ENCODE results near the gene C13orf46.

The C13orf46 gene

DNA sequence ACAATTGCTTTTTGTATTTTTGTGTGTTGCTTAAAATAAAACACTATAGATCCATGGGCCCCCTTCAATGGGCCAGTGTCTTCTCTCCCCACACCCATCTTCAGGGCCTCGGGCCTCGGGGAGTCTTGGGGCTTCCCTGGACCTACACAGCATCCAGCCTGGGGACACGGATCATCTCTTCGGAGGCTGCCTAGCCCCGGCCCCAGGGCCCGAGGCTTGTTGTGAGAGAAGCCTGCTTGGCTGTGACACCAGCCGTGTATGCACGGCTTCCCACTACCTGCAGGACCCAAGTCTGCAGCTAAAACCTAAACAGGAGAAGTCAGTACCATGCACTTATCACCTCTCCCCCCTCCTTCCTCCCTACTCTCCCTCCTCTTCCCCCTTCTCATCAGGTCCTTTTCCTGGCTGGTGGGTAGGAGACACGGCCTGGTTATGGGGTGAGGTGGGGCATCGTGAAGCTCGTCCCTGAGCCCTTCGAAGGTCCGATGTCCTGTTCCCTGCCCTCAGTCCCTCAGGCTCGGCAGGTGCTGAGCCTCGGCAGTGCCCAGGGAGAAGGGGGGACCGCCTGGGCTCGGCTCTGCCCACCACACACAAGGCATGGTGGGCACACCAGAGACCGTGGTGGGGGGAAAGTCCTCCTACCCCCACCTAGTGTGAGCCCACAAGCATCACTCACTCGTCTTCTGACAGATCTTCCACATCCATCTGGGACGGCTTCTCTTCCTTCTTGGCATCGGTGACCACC lies 9.5 kb downstream of the C13orf46 start:
- H3K27ac ChIP-seq (ENCODE audit: low read depth in 2 of 2, low read length in 2 of 2) = no peak overlapping the region
- H3K4me3 ChIP-seq (ENCODE audit: low read length in 2 of 2) = no peak overlapping the region
- peaks cover 0 to under 1% of the 10 kb centered on the region in 2 donors for H3K4me1 ChIP-seq (ENCODE audit: control insufficient read depth in 2 of 2, insufficient read depth in 2 of 2, low read length in 2 of 2)
- no peaks in the 10 kb centered on the region for H3K27me3 ChIP-seq (ENCODE audit: control insufficient read depth in 2 of 2, insufficient read depth in 2 of 2, low read length in 2 of 2)
- H3K36me3 ChIP-seq (ENCODE audit: control insufficient read depth in 2 of 2, insufficient read depth in 2 of 2, low read length in 2 of 2) = no peaks in the 10 kb centered on the region
- H3K9me3 ChIP-seq (ENCODE audit: control insufficient read depth in 2 of 2, low read length in 2 of 2) = no peaks in the 10 kb centered on the region
- H3K9ac ChIP-seq (ENCODE audit: low read depth in 1 of 2, low read length in 2 of 2) = no peak overlapping the region

- Histone ChIP-seq H3K4me1 (ENCODE audit: control insufficient read depth in 2 of 2, insufficient read depth in 2 of 2, low read length in 2 of 2) (no peaks in the 10 kb centered on the region), H3K27me3 (ENCODE audit: control insufficient read depth in 2 of 2, insufficient read depth in 2 of 2, low read length in 2 of 2) (no peaks in the 10 kb centered on the region), H3K9ac (ENCODE audit: low read depth in 1 of 2, low read length in 2 of 2) (no peak overlapping the region), H3K27ac (ENCODE audit: low read depth in 2 of 2, low read length in 2 of 2) (no peak overlapping the region), H3K36me3 (ENCODE audit: control insufficient read depth in 2 of 2, insufficient read depth in 2 of 2, low read length in 2 of 2) (no peaks in the 10 kb centered on the region), H3K4me3 (ENCODE audit: low read length in 2 of 2) (no peak overlapping the region), H3K9me3 (ENCODE audit: control insufficient read depth in 2 of 2, low read length in 2 of 2) (no peaks in the 10 kb centered on the region)
These were observed 10.5 kb downstream of the C13orf46 start for GRCh38 chr13:113963376-113963775.

DNA sequence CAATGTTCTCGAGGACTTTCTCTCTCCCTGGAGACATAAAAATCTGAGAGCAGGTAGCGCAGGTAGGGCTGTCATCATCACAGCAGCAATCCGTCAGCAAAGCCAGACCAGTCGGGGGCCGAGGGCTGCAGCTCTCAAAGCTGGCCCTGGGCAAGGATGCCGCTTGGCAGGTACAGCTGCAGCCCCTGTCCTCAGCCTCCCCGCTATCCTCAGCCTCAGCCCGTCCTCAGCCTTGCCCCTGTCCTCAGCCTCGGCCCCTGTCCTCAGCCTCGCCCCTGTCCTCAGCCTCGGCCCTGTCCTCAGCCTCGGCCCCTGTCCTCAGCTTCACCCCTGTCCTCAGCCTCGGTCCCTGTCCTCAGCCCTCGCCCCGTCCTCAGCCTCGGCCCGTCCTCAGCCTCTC lies 10.9 kb downstream of the C13orf46 start:
- H3K4me1 ChIP-seq (ENCODE audit: control insufficient read depth in 2 of 2, insufficient read depth in 2 of 2, low read length in 2 of 2) = no peaks in the 10 kb centered on the region
- H3K4me3 ChIP-seq (ENCODE audit: low read length in 2 of 2) = no peak overlapping the region
- H3K9me3 ChIP-seq (ENCODE audit: control insufficient read depth in 2 of 2, low read length in 2 of 2) = no peaks in the 10 kb centered on the region

DNA sequence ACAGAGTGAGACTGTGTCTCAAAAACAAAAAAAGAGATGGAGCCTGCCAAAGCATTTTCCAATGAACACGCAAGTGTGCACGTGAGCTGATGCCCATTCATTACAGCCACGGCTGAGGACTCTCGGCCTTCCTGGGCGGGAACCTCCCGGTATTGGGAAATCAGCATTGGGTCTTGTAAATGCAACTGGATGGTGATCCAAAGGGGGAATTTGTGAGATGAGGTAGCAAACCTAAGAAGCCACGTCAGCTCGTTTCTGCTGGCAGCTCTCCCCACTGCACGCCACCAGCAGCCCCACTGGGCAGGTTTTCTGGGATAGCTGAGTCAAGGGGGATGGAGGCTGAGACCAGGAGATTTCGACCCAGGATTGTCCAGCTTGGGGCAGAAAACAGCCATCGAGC lies 11.5 kb downstream of the C13orf46 start:
- Histone ChIP-seq H3K27ac (ENCODE audit: low read depth in 2 of 2, low read length in 2 of 2) (no peak overlapping the region), H3K27me3 (ENCODE audit: control insufficient read depth in 2 of 2, insufficient read depth in 2 of 2, low read length in 2 of 2) (no peaks in the 10 kb centered on the region), H3K36me3 (ENCODE audit: control insufficient read depth in 2 of 2, insufficient read depth in 2 of 2, low read length in 2 of 2) (no peaks in the 10 kb centered on the region), H3K9ac (ENCODE audit: low read depth in 1 of 2, low read length in 2 of 2) (no peak overlapping the region), H3K4me3 (ENCODE audit: low read length in 2 of 2) (no peak overlapping the region), H3K9me3 (ENCODE audit: control insufficient read depth in 2 of 2, low read length in 2 of 2) (no peaks in the 10 kb centered on the region), H3K4me1 (ENCODE audit: control insufficient read depth in 2 of 2, insufficient read depth in 2 of 2, low read length in 2 of 2) (no peaks in the 10 kb centered on the region)

More for the DNA sequence above, 10.9 kb downstream of the C13orf46 start:
- no peak overlapping the region for H3K9ac ChIP-seq (ENCODE audit: low read depth in 1 of 2, low read length in 2 of 2)
- no peaks in the 10 kb centered on the region for H3K27me3 ChIP-seq (ENCODE audit: control insufficient read depth in 2 of 2, insufficient read depth in 2 of 2, low read length in 2 of 2)
- no peak overlapping the region for H3K27ac ChIP-seq (ENCODE audit: low read depth in 2 of 2, low read length in 2 of 2)
- no peaks in the 10 kb centered on the region for H3K36me3 ChIP-seq (ENCODE audit: control insufficient read depth in 2 of 2, insufficient read depth in 2 of 2, low read length in 2 of 2)

GRCh38 chr13:113960276-113960948 lies 13.5 kb downstream of the C13orf46 start:
- Histone ChIP-seq H3K27me3 (ENCODE audit: control insufficient read depth in 2 of 2, insufficient read depth in 2 of 2, low read length in 2 of 2) (no peaks in the 10 kb centered on the region), H3K9me3 (ENCODE audit: control insufficient read depth in 2 of 2, low read length in 2 of 2) (no peaks in the 10 kb centered on the region), H3K4me1 (ENCODE audit: control insufficient read depth in 2 of 2, insufficient read depth in 2 of 2, low read length in 2 of 2) (no peaks in the 10 kb centered on the region), H3K36me3 (ENCODE audit: control insufficient read depth in 2 of 2, insufficient read depth in 2 of 2, low read length in 2 of 2) (no peaks in the 10 kb centered on the region), H3K4me3 (ENCODE audit: low read length in 2 of 2) (no peak overlapping the region), H3K9ac (ENCODE audit: low read depth in 1 of 2, low read length in 2 of 2) (no peak overlapping the region), H3K27ac (ENCODE audit: low read depth in 2 of 2, low read length in 2 of 2) (no peak overlapping the region)

DNA sequence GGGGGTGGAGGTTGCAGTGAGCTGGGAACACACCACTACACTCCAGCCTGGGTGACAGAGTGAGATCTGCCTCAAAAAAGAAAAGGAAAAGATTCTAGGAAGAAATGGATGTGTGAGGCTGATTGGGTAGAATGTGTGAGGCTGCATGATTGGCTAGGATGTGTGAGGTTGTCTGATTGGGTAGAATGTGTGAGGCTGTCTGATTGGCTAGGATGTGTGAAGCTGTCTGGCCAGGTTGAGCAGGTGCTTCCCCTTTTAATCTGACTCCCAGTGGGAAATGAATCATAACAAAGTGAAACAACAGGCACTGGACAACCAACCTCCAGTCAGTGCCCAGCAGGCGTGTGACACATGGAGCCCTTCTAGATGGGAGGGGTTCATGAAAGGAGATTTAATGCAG lies 14.7 kb downstream of the C13orf46 start:
- Histone ChIP-seq H3K27ac (ENCODE audit: low read depth in 2 of 2, low read length in 2 of 2) (no peak overlapping the region), H3K4me1 (ENCODE audit: control insufficient read depth in 2 of 2, insufficient read depth in 2 of 2, low read length in 2 of 2) (no peaks in the 10 kb centered on the region), H3K9ac (ENCODE audit: low read depth in 1 of 2, low read length in 2 of 2) (no peak overlapping the region), H3K4me3 (ENCODE audit: low read length in 2 of 2) (no peak overlapping the region), H3K27me3 (ENCODE audit: control insufficient read depth in 2 of 2, insufficient read depth in 2 of 2, low read length in 2 of 2) (no peaks in the 10 kb centered on the region), H3K9me3 (ENCODE audit: control insufficient read depth in 2 of 2, low read length in 2 of 2) (no peaks in the 10 kb centered on the region), H3K36me3 (ENCODE audit: control insufficient read depth in 2 of 2, insufficient read depth in 2 of 2, low read length in 2 of 2) (no peaks in the 10 kb centered on the region)

DNA sequence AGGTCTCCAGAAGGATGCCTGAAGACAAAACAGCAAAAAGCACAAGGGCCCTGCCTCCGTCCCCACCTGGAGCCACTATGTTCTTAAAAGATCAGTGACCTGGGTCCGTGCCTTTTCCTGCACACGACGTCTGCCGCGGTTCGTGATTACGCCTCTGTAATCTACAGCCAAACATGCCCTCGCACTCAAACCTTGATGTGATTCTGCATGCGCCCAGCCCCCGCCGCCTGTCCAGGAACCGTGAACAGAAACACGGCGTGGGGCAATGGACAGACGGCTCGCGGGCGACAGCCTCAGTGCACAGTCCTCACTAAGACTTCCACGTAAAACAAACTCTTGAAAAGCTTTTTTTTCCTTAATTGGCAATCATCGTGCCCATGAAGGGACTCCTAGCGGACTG lies 15.5 kb downstream of the C13orf46 start:
- Histone ChIP-seq H3K4me1 (ENCODE audit: control insufficient read depth in 2 of 2, insufficient read depth in 2 of 2, low read length in 2 of 2) (no peaks in the 10 kb centered on the region), H3K4me3 (ENCODE audit: low read length in 2 of 2) (no peak overlapping the region), H3K27me3 (ENCODE audit: control insufficient read depth in 2 of 2, insufficient read depth in 2 of 2, low read length in 2 of 2) (no peaks in the 10 kb centered on the region), H3K27ac (ENCODE audit: low read depth in 2 of 2, low read length in 2 of 2) (no peak overlapping the region), H3K36me3 (ENCODE audit: control insufficient read depth in 2 of 2, insufficient read depth in 2 of 2, low read length in 2 of 2) (no peaks in the 10 kb centered on the region), H3K9ac (ENCODE audit: low read depth in 1 of 2, low read length in 2 of 2) (no peak overlapping the region), H3K9me3 (ENCODE audit: control insufficient read depth in 2 of 2, low read length in 2 of 2) (no peaks in the 10 kb centered on the region)

- no peak overlapping the region for H3K4me3 ChIP-seq (ENCODE audit: low read length in 2 of 2)
- no peaks in the 10 kb centered on the region for H3K9me3 ChIP-seq (ENCODE audit: control insufficient read depth in 2 of 2, low read length in 2 of 2)
- H3K27ac ChIP-seq (ENCODE audit: low read depth in 2 of 2, low read length in 2 of 2) = no peak overlapping the region
- H3K27me3 ChIP-seq (ENCODE audit: control insufficient read depth in 2 of 2, insufficient read depth in 2 of 2, low read length in 2 of 2) = no peaks in the 10 kb centered on the region
- no peaks in the 10 kb centered on the region for H3K4me1 ChIP-seq (ENCODE audit: control insufficient read depth in 2 of 2, insufficient read depth in 2 of 2, low read length in 2 of 2)
- H3K9ac ChIP-seq (ENCODE audit: low read depth in 1 of 2, low read length in 2 of 2) = no peak overlapping the region
- H3K36me3 ChIP-seq (ENCODE audit: control insufficient read depth in 2 of 2, insufficient read depth in 2 of 2, low read length in 2 of 2) = no peaks in the 10 kb centered on the region
These were observed 17.3 kb downstream of the C13orf46 start for GRCh38 chr13:113956571-113956970.

- Histone ChIP-seq H3K27me3 (ENCODE audit: control insufficient read depth in 2 of 2, insufficient read depth in 2 of 2, low read length in 2 of 2) (no peaks in the 10 kb centered on the region), H3K4me3 (ENCODE audit: low read length in 2 of 2) (no peak overlapping the region), H3K27ac (ENCODE audit: low read depth in 2 of 2, low read length in 2 of 2) (no peak overlapping the region), H3K36me3 (ENCODE audit: control insufficient read depth in 2 of 2, insufficient read depth in 2 of 2, low read length in 2 of 2) (no peaks in the 10 kb centered on the region), H3K9ac (ENCODE audit: low read depth in 1 of 2, low read length in 2 of 2) (no peak overlapping the region), H3K4me1 (ENCODE audit: control insufficient read depth in 2 of 2, insufficient read depth in 2 of 2, low read length in 2 of 2) (peaks cover 2 to 3% of the 10 kb centered on the region in 2 donors), H3K9me3 (ENCODE audit: control insufficient read depth in 2 of 2, low read length in 2 of 2) (no peaks in the 10 kb centered on the region)
These were observed 18.2 kb downstream of the C13orf46 start for GRCh38 chr13:113955691-113956090.

DNA sequence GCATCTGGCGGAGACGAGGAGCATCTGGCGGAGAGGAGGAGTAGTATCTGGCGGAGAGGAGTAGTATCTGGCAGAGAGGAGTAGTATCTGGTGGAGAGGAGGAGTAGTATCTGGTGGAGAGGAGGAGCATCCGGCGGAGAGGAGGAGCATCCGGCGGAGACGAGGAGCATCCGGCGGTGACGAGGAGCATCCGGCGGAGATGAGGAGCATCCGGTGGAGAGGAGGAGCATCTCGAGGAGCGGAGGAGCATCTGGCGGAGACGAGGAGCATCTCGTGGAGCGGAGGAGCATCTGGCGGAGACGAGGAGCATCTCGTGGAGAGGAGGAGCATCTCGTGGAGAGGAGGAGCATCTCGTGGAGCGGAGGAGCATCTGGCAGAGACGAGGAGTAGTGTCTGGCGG lies 18.6 kb downstream of the C13orf46 start:
- H3K27me3 ChIP-seq (ENCODE audit: control insufficient read depth in 2 of 2, insufficient read depth in 2 of 2, low read length in 2 of 2) = no peaks in the 10 kb centered on the region
- peaks cover 2 to 3% of the 10 kb centered on the region in 2 donors for H3K4me1 ChIP-seq (ENCODE audit: control insufficient read depth in 2 of 2, insufficient read depth in 2 of 2, low read length in 2 of 2)
- H3K9ac ChIP-seq (ENCODE audit: low read depth in 1 of 2, low read length in 2 of 2) = no peak overlapping the region
- no peak overlapping the region for H3K4me3 ChIP-seq (ENCODE audit: low read length in 2 of 2)
- H3K9me3 ChIP-seq (ENCODE audit: control insufficient read depth in 2 of 2, low read length in 2 of 2) = no peaks in the 10 kb centered on the region
- no peak overlapping the region for H3K27ac ChIP-seq (ENCODE audit: low read depth in 2 of 2, low read length in 2 of 2)
- no peaks in the 10 kb centered on the region for H3K36me3 ChIP-seq (ENCODE audit: control insufficient read depth in 2 of 2, insufficient read depth in 2 of 2, low read length in 2 of 2)

All from mucosa of rectum (tissue), 2 donors.